Amniotic stem cell (primary cell): ENCODE results near the gene IL17RE.

Experiments
- DNase-seq: peaks from one replicate; lab custom pipeline; 2025; lab: John Stamatoyannopoulos, UW

The IL17RE gene

DNA sequence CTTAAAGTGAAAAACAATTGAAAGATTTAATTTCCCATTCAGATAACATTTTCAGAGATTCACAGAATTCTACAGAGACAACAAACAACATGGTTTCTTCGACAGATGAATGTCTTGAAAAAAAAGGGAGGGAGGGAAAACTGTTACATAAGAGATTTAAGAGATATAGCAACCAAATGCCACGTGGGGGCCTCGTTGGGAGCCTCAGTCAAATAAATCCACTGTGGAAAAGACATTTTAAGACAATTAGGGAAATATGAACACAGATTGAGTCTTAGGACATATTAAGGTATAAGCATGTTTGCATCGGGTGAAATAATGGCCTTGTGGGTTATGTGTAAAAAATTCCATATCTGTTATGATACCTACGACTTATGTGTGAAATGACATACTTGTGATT lies 54.6 kb downstream of the IL17RE start:
- no peak for DNase-seq

DNA sequence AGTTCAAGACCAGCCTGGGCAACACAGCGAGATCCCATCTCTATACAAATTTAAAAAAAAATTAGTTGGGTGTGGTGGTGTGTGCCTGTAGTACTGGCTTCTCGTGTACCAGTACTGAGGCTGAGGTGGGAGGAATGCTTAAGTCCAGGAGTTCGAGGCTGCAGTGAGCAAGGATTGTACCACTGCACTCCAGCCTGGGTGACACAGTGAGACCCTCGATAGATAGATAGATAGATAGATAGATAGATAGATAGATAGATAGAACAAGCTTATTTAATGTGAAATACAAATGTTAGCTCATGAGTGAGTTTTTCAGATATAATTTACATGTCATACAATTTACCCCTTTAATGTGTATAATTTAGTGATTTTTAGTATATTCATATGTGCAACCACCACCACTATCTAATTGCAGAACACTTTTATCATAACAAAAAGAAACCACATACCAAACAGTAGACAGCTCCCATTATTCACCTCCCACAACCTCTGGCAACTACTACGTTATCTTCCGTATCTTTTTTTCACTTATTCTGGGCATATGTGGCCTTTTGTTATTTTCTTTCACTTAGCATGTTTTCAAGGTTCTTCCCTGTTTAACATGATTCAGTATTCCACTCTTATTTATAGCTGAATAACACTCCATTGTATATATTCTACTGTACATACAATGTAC lies 62.7 kb downstream of the IL17RE start:
- DNase-seq = no peak
